Duodenal mucosa (tissue), 2 donors: Measurements from ENCODE around the gene SEMA6D.

Source experiments
- H3K27ac ChIP-seq: one replicate; pipeline ENCODE4 v1.7.0; 2013; ENCODE audit warnings: low read depth, low read length
- H3K27me3 ChIP-seq, 2 donors: one replicate each; pipeline ENCODE4 v1.7.0; 2013; ENCODE audit warnings: low read length in 2 of 2, control low read depth in 1 of 2; ENCODE audit not compliant: insufficient read depth in 2 of 2, control insufficient read depth in 1 of 2
- H3K36me3 ChIP-seq, 2 donors: one replicate each; pipeline ENCODE4 v1.7.0; 2013; ENCODE audit warnings: low read length in 2 of 2, control low read depth in 1 of 2; ENCODE audit not compliant: insufficient read depth in 2 of 2, control insufficient read depth in 1 of 2
- H3K4me1 ChIP-seq, 2 donors: one replicate each; pipeline ENCODE4 v1.7.0; 2013; ENCODE audit warnings: low read length in 2 of 2, control low read depth in 1 of 2; ENCODE audit not compliant: insufficient read depth in 2 of 2, control insufficient read depth in 1 of 2
- H3K4me3 ChIP-seq, 2 donors: one replicate each; pipeline ENCODE4 v1.7.0; 2013; ENCODE audit warnings: low read length in 2 of 2, low read depth in 1 of 2
- H3K9ac ChIP-seq, 2 donors: one replicate each; pipeline ENCODE4 v1.7.0; 2013; ENCODE audit warnings: low read length in 2 of 2, low read depth in 1 of 2
- H3K9me3 ChIP-seq, 2 donors: one replicate each; pipeline ENCODE4 v1.7.0; 2013; ENCODE audit warnings: low read length in 2 of 2, control low read depth in 1 of 2; ENCODE audit not compliant: control insufficient read depth in 1 of 2

The SEMA6D gene

GRCh38 chr15:47812470-47812999 is 95.2 kb downstream of the SEMA6D start:
- no peaks in the 10 kb centered on the region for H3K36me3 ChIP-seq
- no peak overlapping the region for H3K27ac ChIP-seq
- no peak overlapping the region for H3K9ac ChIP-seq
- H3K27me3 ChIP-seq = no peaks in the 10 kb centered on the region
- H3K4me3 ChIP-seq = no peak overlapping the region
- no peaks in the 10 kb centered on the region for H3K4me1 ChIP-seq
- H3K9me3 ChIP-seq = no peaks in the 10 kb centered on the region

- H3K9ac ChIP-seq = no peak overlapping the region
Measured at GRCh38 chr15:47813748-47814384, 96.6 kb downstream of the SEMA6D start.

GRCh38 chr15:47814620-47815019 is 97.3 kb downstream of the SEMA6D start:
- Histone ChIP-seq H3K9me3 (no peaks in the 10 kb centered on the region), H3K27ac (no peak overlapping the region), H3K4me3 (no peak overlapping the region), H3K4me1 (no peaks in the 10 kb centered on the region), H3K9ac (no peak overlapping the region), H3K36me3 (no peaks in the 10 kb centered on the region), H3K27me3 (no peaks in the 10 kb centered on the region)

More at GRCh38 chr15:47813748-47814384, 96.6 kb downstream of the SEMA6D start:
- Histone ChIP-seq H3K27me3 (no peaks in the 10 kb centered on the region), H3K27ac (no peak overlapping the region), H3K9me3 (no peaks in the 10 kb centered on the region), H3K4me1 (no peaks in the 10 kb centered on the region), H3K36me3 (no peaks in the 10 kb centered on the region), H3K4me3 (no peak overlapping the region)

GRCh38 chr15:47817969-47818548 is 100.8 kb downstream of the SEMA6D start:
- H3K9ac ChIP-seq = no peak overlapping the region
- H3K9me3 ChIP-seq = no peaks in the 10 kb centered on the region
- no peaks in the 10 kb centered on the region for H3K27me3 ChIP-seq
- no peak overlapping the region for H3K4me3 ChIP-seq
- no peaks in the 10 kb centered on the region for H3K36me3 ChIP-seq
- H3K4me1 ChIP-seq = no peaks in the 10 kb centered on the region
- H3K27ac ChIP-seq = no peak overlapping the region

- Histone ChIP-seq H3K4me3 (no peak overlapping the region), H3K27ac (no peak overlapping the region), H3K27me3 (no peaks in the 10 kb centered on the region), H3K9ac (no peak overlapping the region), H3K36me3 (no peaks in the 10 kb centered on the region), H3K9me3 (no peaks in the 10 kb centered on the region), H3K4me1 (no peaks in the 10 kb centered on the region)
Measured at GRCh38 chr15:47819158-47819557, 101.9 kb downstream of the SEMA6D start.

GRCh38 chr15:47820057-47820746 is 102.9 kb downstream of the SEMA6D start:
- Histone ChIP-seq H3K4me3 (no peak overlapping the region), H3K36me3 (no peaks in the 10 kb centered on the region), H3K9me3 (no peaks in the 10 kb centered on the region), H3K27me3 (no peaks in the 10 kb centered on the region), H3K9ac (no peak overlapping the region), H3K27ac (no peak overlapping the region), H3K4me1 (no peaks in the 10 kb centered on the region)

GRCh38 chr15:47820747-47821319 is 103.5 kb downstream of the SEMA6D start:
- H3K4me3 ChIP-seq = no peak overlapping the region
- no peak overlapping the region for H3K9ac ChIP-seq
- no peaks in the 10 kb centered on the region for H3K36me3 ChIP-seq
- H3K4me1 ChIP-seq = no peaks in the 10 kb centered on the region
- no peaks in the 10 kb centered on the region for H3K9me3 ChIP-seq
- H3K27ac ChIP-seq = no peak overlapping the region
- H3K27me3 ChIP-seq = no peaks in the 10 kb centered on the region

- Histone ChIP-seq H3K36me3 (no peaks in the 10 kb centered on the region), H3K9ac (no peak overlapping the region), H3K27ac (no peak overlapping the region), H3K4me3 (no peak overlapping the region), H3K9me3 (no peaks in the 10 kb centered on the region), H3K4me1 (no peaks in the 10 kb centered on the region), H3K27me3 (no peaks in the 10 kb centered on the region)
Measured at GRCh38 chr15:47822048-47822447, 104.7 kb downstream of the SEMA6D start.
